Activated naive CD4-positive, alpha-beta T cell treated with anti-CD3 and anti-CD28 coated beads, Interleukin-2, amount 50 U/mL, for 24 hours (primary cell): ENCODE measurements around the gene IL15.

Experiments
- H3K27ac Mint-ChIP-seq: one replicate; pipeline ENCODE4 v1.8.0; 2021; ENCODE audit warnings: mild to moderate bottlenecking, mixed read lengths
- H3K27me3 Mint-ChIP-seq: one replicate; pipeline ENCODE4 v1.8.0; 2021; ENCODE audit warnings: mixed read lengths
- H3K36me3 Mint-ChIP-seq: one replicate; pipeline ENCODE4 v1.8.0; 2021; ENCODE audit warnings: mixed read lengths
- H3K4me1 Mint-ChIP-seq: one replicate; pipeline ENCODE4 v1.8.0; 2021; ENCODE audit warnings: mixed read lengths
- H3K4me3 Mint-ChIP-seq: one replicate; pipeline ENCODE4 v1.8.0; 2021; ENCODE audit warnings: mild to moderate bottlenecking, mixed read lengths
- H3K9me3 Mint-ChIP-seq: one replicate; pipeline ENCODE4 v1.8.0; 2021; ENCODE audit warnings: mixed read lengths

The IL15 gene

DNA sequence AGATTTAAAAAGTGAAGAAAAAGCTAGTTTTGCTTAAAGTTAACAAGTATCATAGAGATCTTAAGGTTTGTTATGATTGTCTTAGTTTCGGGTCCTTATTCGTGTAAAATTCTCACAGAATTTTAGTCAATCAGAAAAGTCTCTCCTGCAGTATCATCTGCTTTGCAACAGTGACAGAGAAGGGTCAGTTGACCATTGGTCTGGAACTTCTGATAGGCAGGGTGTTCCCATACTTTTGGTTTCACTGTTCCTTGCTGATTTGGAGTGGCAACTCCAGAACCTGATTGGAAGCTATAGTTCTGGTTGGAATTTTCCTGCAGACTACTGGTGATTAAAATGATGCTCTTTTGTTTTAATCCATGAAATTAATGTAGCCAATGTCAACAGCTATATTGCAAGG is 1.8 kb downstream of the IL15 start:
- Mint-ChIP-seq H3K27me3 (peaks cover 6% of the 10 kb centered on the region), H3K27ac (no peak overlapping the region), H3K4me3 (peak overlapping the region; percentile 19), H3K4me1 (peaks cover 11% of the 10 kb centered on the region), H3K9me3 (no peaks in the 10 kb centered on the region), H3K36me3 (no peaks in the 10 kb centered on the region)

DNA sequence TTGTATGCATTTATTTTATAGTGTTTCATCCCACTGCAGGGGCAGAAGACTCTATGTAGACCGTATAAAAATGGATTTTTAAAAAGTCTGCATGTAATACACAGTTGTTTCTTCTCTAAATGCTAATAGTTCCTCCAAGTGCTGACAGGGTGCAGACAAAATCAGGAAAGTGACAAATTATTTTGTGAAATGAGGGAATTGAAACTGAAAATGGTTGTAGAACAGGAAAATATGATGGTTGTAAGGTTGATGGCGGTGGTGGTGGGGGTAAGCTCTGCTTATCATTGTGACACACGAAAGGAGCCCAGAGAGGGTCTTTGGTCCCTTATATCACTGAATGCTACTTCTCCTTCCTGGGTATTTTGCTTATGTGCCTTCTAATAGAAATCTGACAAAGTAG is 4.3 kb downstream of the IL15 start:
- H3K9me3 Mint-ChIP-seq, result no peaks in the 10 kb centered on the region
- H3K36me3 Mint-ChIP-seq, result no peaks in the 10 kb centered on the region
- peaks cover 6% of the 10 kb centered on the region for H3K27me3 Mint-ChIP-seq
- H3K27ac Mint-ChIP-seq, result no peak overlapping the region
- peaks cover 10% of the 10 kb centered on the region for H3K4me1 Mint-ChIP-seq
- no peak overlapping the region for H3K4me3 Mint-ChIP-seq

- Mint-ChIP-seq H3K27me3 (peaks cover 6% of the 10 kb centered on the region), H3K4me1 (peaks cover 3% of the 10 kb centered on the region), H3K27ac (no peak overlapping the region), H3K36me3 (no peaks in the 10 kb centered on the region), H3K9me3 (no peaks in the 10 kb centered on the region), H3K4me3 (no peak overlapping the region)
Observed at GRCh38 chr4:141642063-141642462, 5.7 kb downstream of the IL15 start.

- no peaks in the 10 kb centered on the region for H3K4me1 Mint-ChIP-seq
- no peak overlapping the region for H3K27ac Mint-ChIP-seq
- no peak overlapping the region for H3K4me3 Mint-ChIP-seq
- no peaks in the 10 kb centered on the region for H3K9me3 Mint-ChIP-seq
- peaks cover 3% of the 10 kb centered on the region for H3K27me3 Mint-ChIP-seq
- H3K36me3 Mint-ChIP-seq, result no peaks in the 10 kb centered on the region
Observed at GRCh38 chr4:141642711-141643110, 6.3 kb downstream of the IL15 start.

DNA sequence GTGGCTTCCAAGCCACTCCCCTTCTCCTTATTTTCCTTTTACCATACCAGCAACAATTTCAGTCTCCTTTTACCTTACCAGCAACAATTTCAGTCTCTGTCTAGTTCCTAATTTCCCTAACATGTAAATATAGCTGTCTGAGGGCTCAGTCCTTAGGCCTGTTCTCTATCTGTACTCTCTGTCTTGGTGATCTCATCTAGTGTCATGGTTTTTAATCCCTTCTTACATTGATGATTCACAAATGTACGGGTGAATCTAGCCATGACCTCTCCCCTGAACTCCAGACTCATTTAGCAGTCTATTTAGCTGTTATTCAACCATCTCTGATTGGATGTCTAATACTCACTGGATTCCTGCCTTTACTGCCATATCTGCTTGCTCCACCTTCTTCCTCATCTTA is 7.2 kb downstream of the IL15 start:
- Mint-ChIP-seq H3K9me3 (no peaks in the 10 kb centered on the region), H3K4me1 (no peaks in the 10 kb centered on the region), H3K36me3 (no peaks in the 10 kb centered on the region), H3K27ac (no peak overlapping the region), H3K4me3 (no peak overlapping the region), H3K27me3 (peaks cover 3% of the 10 kb centered on the region)

GRCh38 chr4:141645611-141646340 is 9.4 kb downstream of the IL15 start:
- Mint-ChIP-seq H3K4me1 (no peaks in the 10 kb centered on the region), H3K36me3 (no peaks in the 10 kb centered on the region), H3K4me3 (no peak overlapping the region), H3K9me3 (no peaks in the 10 kb centered on the region), H3K27me3 (no peaks in the 10 kb centered on the region), H3K27ac (no peak overlapping the region)

DNA sequence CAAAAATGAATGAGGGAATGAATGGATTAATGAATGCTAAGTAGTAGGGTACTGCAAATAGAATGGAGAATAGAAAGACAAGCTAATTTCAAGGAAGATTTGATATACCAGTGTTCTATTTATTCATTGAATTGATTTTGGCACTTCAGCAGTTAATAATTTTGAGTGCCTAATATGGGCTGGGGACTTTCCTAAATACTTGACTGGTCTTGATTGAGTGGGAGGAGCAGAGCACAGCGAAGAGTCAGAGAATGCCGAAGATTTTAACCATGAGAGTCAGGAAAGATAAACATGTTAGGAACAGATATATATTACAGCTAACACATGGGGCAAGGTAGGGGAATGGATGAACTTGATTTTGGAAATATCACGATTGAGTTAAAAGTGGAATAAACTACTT is 10.6 kb downstream of the IL15 start:
- Mint-ChIP-seq H3K4me1 (no peaks in the 10 kb centered on the region), H3K27me3 (no peaks in the 10 kb centered on the region), H3K9me3 (no peaks in the 10 kb centered on the region), H3K4me3 (no peak overlapping the region), H3K36me3 (no peaks in the 10 kb centered on the region), H3K27ac (no peak overlapping the region)

- Mint-ChIP-seq H3K9me3 (no peaks in the 10 kb centered on the region), H3K36me3 (no peaks in the 10 kb centered on the region), H3K4me1 (no peaks in the 10 kb centered on the region), H3K27me3 (no peaks in the 10 kb centered on the region), H3K27ac (no peak overlapping the region), H3K4me3 (no peak overlapping the region)
Observed at GRCh38 chr4:141647966-141648365, 11.6 kb downstream of the IL15 start.

- H3K36me3 Mint-ChIP-seq, result no peaks in the 10 kb centered on the region
- H3K4me3 Mint-ChIP-seq, result no peak overlapping the region
- no peaks in the 10 kb centered on the region for H3K4me1 Mint-ChIP-seq
- H3K27me3 Mint-ChIP-seq, result peaks cover 2% of the 10 kb centered on the region
- no peaks in the 10 kb centered on the region for H3K9me3 Mint-ChIP-seq
- H3K27ac Mint-ChIP-seq, result no peak overlapping the region
Observed at GRCh38 chr4:141652161-141652778, 15.9 kb downstream of the IL15 start.

DNA sequence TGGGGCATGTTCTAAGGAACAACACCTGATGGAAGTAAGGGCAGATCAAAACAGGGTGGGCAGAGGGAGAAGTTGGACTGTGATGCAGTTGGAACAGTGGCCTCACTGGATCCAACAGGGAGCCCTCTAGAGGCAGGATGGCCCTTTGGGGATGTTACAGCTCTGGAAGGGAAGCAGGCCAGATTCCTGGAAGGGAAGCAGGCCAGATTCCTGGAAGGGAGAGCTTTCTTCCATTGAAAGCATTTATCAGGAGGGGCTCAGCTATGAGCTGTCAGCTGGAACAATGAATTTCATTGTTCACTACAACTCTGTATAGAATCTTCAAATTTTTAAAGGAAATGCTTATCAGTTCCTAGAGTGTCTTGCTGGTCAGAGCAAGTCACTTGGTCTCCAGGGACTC is 17.7 kb downstream of the IL15 start:
- Mint-ChIP-seq H3K4me1 (no peaks in the 10 kb centered on the region), H3K27ac (no peak overlapping the region), H3K9me3 (no peaks in the 10 kb centered on the region), H3K4me3 (no peak overlapping the region), H3K36me3 (no peaks in the 10 kb centered on the region), H3K27me3 (peaks cover 2% of the 10 kb centered on the region)

DNA sequence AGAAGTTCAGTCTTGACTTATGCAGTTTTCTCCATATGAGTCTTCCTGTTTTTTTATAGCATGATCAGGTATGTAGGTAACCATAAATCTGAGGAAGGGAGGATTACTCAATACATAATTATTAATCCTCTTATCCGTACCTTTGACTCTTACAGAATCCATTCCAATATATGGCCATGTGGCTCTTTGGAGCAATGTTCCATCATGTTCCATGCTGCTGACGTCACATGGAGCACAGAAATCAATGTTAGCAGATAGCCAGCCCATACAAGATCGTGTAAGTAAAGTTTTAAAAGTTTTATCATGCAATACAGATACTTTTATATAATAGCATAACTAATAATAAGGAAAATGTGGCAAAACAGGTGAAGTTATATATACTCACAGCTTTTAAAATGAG is 19.6 kb downstream of the IL15 start:
- Mint-ChIP-seq H3K36me3 (no peaks in the 10 kb centered on the region), H3K9me3 (no peaks in the 10 kb centered on the region), H3K27ac (no peak overlapping the region)

GRCh38 chr4:141657550-141658250 is 21.3 kb downstream of the IL15 start:
- H3K9me3 Mint-ChIP-seq, result no peaks in the 10 kb centered on the region
- H3K36me3 Mint-ChIP-seq, result no peaks in the 10 kb centered on the region
- H3K27ac Mint-ChIP-seq, result no peak overlapping the region
- no peaks in the 10 kb centered on the region for H3K4me1 Mint-ChIP-seq
- no peak overlapping the region for H3K4me3 Mint-ChIP-seq
- peaks cover 2% of the 10 kb centered on the region for H3K27me3 Mint-ChIP-seq

More for the DNA sequence above, 19.6 kb downstream of the IL15 start:
- Mint-ChIP-seq H3K27me3 (peaks cover 2% of the 10 kb centered on the region), H3K4me3 (no peak overlapping the region), H3K4me1 (no peaks in the 10 kb centered on the region)

GRCh38 chr4:141658309-141658708 is 21.9 kb downstream of the IL15 start:
- Mint-ChIP-seq H3K27me3 (peaks cover 2% of the 10 kb centered on the region), H3K9me3 (no peaks in the 10 kb centered on the region), H3K27ac (no peak overlapping the region), H3K4me3 (no peak overlapping the region), H3K4me1 (no peaks in the 10 kb centered on the region), H3K36me3 (no peaks in the 10 kb centered on the region)

GRCh38 chr4:141659539-141659938 is 23.2 kb downstream of the IL15 start:
- H3K4me1 Mint-ChIP-seq, result no peaks in the 10 kb centered on the region
- no peak overlapping the region for H3K4me3 Mint-ChIP-seq
- H3K27ac Mint-ChIP-seq, result no peak overlapping the region
- H3K36me3 Mint-ChIP-seq, result no peaks in the 10 kb centered on the region
- no peaks in the 10 kb centered on the region for H3K27me3 Mint-ChIP-seq
- no peaks in the 10 kb centered on the region for H3K9me3 Mint-ChIP-seq

DNA sequence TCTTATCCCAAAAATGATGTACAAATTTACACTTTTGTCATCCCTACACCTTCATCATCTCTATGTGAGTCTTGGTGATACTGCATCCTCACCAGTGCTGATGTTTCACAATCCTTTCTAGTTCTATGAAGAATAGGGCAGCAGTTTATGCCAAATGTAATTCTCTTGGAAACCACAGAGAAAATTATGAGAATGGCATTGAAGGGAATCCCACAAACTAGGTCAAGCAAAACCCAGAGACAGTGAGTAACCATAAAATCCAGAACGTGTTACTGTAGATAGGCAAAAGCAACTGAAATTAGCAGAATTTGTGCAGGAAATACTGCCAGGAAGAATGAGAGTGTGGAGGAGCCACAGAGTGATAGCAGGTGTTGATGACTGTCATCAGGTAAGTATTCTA is 24.5 kb downstream of the IL15 start:
- no peaks in the 10 kb centered on the region for H3K4me1 Mint-ChIP-seq
- no peaks in the 10 kb centered on the region for H3K9me3 Mint-ChIP-seq
- H3K27me3 Mint-ChIP-seq, result no peaks in the 10 kb centered on the region

DNA sequence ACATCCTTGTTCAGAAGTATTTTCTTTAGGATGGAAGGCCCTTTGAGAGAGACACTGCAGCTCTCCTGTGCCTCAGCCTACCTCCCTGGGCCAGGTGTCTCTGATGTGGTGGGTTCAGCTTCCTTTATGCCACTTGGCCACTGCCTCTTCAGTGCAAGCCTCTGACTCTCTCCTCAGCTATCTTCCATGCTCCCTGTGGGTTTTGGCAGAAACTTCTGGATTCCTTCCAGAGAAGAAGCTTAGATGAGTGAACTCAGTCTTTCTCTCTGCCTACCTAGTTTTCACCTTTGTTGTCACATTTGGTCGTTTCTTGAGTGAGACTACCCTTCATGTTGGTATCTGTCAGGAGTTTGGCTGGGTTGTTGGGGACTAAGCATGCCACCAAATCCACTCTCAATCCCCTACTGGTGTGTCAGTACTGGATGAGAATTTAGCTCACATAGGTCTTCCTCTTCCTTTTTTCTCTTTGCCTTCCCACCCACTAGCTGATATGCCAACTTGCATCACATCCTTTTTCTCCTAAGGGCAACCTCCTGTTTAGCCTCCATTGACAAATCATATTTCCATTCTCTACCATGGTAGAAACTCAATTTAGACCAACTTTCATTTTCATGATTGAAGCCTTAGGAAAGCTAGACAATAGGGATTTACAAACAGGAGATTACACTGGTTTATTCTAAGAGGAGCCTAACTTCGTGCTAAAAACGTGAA is 32.0 kb downstream of the IL15 start:
- peaks cover 6% of the 10 kb centered on the region for H3K27me3 Mint-ChIP-seq
- H3K4me3 Mint-ChIP-seq, result no peak overlapping the region
- no peaks in the 10 kb centered on the region for H3K9me3 Mint-ChIP-seq
- H3K36me3 Mint-ChIP-seq, result peaks cover 2% of the 10 kb centered on the region
- H3K27ac Mint-ChIP-seq, result no peak overlapping the region
- no peaks in the 10 kb centered on the region for H3K4me1 Mint-ChIP-seq

More for the DNA sequence above, 24.5 kb downstream of the IL15 start:
- Mint-ChIP-seq H3K27ac (no peak overlapping the region), H3K36me3 (no peaks in the 10 kb centered on the region), H3K4me3 (no peak overlapping the region)
